Measurements from ENCODE around the gene SMIM26. TPM values are rescaled to one million over a fixed set of nuclear protein-coding genes. Genes with fewer than 3 reads are reported as not detected.

SMIM26 gene
- total and polyA plus RNA-seq, 2 of the 13 experiments (the other 11 are each of a cell fraction or from before 2014, with no cell fraction given), result 214 to 249 TPM

DNA sequence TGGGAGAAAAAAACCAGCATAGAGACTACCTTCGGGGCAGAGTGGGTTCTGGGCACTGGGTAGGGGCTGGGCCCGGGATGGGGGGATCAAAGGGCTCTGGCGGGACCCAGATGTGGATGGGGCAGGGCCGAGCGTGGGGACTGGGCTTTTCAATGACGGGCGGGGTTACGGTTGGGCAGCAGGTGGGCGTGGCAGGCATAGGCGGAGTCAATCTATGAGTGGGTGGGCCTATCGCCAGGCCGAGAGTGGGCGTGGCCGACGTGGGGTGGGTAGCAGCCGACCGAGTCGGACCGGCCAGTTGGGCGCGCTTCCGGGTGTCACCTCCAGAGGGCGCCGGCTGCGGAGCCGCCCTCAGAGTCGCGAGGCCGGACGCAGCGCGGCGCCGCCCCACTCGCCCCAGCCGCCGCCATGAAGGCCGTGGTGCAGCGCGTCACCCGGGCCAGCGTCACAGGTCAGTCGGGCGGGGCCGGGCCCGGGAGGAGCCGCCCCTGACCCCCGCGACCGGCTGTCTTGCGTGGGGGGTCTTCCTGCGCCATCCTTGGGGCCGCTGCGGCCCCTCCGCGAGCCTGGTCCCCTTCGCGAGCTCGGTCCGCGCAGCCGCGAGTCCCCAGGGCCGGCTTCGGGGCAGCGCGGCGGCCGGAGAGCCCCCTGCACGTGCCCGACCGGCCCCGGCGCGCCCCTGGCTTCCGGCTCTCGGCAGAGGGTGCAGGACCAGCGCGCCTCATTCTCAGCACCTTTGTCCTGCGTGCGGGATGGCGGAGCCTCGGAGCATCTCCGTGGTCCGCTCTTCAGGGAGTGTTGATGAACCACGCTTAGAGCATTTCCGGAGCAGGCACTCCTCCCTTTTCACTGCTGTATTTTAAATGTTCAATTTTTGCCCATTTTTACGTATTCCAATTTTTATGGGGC is 20.7 kb downstream of the SMIM26 start, which contains the start of gene DTD1 (continued):
- TF ChIP-seq ZBTB44 (CRISPR knock-in tag; IDR thresholded peaks at IDR 0.05) (no peak), ZFP62 (CRISPR knock-in tag; IDR thresholded peaks at IDR 0.05) (peak; percentile 78; the same call in 1 of the 2 replicates), NCOR1 (IDR thresholded peaks at IDR 0.05; ENCODE audit: borderline replicate concordance, low read length) (no peak), GPN1 (CRISPR knock-in tag; IDR thresholded peaks at IDR 0.05; ENCODE audit: borderline replicate concordance) (no peak), ARNT (IDR thresholded peaks at IDR 0.05) (no peak), SCMH1 (CRISPR knock-in tag; IDR thresholded peaks at IDR 0.05; ENCODE audit: borderline replicate concordance) (no peak), TRIM22 (IDR thresholded peaks at IDR 0.05) (no peak), RARA (CRISPR knock-in tag; IDR thresholded peaks at IDR 0.05) (0 out of 2 replicates have a peak, but pooled peaks have one; percentile 23), SMARCE1 (IDR thresholded peaks at IDR 0.05; ENCODE audit: borderline replicate concordance) (no peak), ZNF225 (CRISPR knock-in tag; IDR thresholded peaks at IDR 0.05) (peak; percentile 22; the same call in 1 of the 2 replicates), ZKSCAN1 (IDR thresholded peaks at IDR 0.05; ENCODE audit: low read length) (no peak), TARDBP (CRISPR knock-in tag; IDR thresholded peaks at IDR 0.05) (peak; percentile 90), ZNF329 (CRISPR knock-in tag; IDR thresholded peaks at IDR 0.05; ENCODE audit: low read depth) (peak; percentile 91), HMG20A (CRISPR knock-in tag; IDR thresholded peaks at IDR 0.05; ENCODE audit: borderline replicate concordance) (no peak), CENPT (CRISPR knock-in tag; IDR thresholded peaks at IDR 0.05; ENCODE audit: low read depth) (no peak; the same call in 1 of the 2 replicates), ZKSCAN5 (CRISPR knock-in tag; IDR thresholded peaks at IDR 0.05) (no peak), ZNF782 (CRISPR knock-in tag; IDR thresholded peaks at IDR 0.05; ENCODE audit: borderline replicate concordance) (peak; percentile 73; the same call in 1 of the 2 replicates)
- TF ChIP-seq, protein P1, sequence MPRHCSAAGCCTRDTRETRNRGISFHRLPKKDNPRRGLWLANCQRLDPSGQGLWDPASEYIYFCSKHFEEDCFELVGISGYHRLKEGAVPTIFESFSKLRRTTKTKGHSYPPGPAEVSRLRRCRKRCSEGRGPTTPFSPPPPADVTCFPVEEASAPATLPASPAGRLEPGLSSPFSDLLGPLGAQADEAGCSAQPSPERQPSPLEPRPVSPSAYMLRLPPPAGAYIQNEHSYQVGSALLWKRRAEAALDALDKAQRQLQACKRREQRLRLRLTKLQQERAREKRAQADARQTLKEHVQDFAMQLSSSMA (CRISPR knock-in tag; IDR thresholded peaks at IDR 0.05), result no peak; the same call in 1 of the 2 replicates
- TF ChIP-seq, protein P2, sequence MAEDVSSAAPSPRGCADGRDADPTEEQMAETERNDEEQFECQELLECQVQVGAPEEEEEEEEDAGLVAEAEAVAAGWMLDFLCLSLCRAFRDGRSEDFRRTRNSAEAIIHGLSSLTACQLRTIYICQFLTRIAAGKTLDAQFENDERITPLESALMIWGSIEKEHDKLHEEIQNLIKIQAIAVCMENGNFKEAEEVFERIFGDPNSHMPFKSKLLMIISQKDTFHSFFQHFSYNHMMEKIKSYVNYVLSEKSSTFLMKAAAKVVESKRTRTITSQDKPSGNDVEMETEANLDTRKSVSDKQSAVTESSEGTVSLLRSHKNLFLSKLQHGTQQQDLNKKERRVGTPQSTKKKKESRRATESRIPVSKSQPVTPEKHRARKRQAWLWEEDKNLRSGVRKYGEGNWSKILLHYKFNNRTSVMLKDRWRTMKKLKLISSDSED (CRISPR knock-in tag; IDR thresholded peaks at IDR 0.05), result no peak
- TF ChIP-seq, protein P3, sequence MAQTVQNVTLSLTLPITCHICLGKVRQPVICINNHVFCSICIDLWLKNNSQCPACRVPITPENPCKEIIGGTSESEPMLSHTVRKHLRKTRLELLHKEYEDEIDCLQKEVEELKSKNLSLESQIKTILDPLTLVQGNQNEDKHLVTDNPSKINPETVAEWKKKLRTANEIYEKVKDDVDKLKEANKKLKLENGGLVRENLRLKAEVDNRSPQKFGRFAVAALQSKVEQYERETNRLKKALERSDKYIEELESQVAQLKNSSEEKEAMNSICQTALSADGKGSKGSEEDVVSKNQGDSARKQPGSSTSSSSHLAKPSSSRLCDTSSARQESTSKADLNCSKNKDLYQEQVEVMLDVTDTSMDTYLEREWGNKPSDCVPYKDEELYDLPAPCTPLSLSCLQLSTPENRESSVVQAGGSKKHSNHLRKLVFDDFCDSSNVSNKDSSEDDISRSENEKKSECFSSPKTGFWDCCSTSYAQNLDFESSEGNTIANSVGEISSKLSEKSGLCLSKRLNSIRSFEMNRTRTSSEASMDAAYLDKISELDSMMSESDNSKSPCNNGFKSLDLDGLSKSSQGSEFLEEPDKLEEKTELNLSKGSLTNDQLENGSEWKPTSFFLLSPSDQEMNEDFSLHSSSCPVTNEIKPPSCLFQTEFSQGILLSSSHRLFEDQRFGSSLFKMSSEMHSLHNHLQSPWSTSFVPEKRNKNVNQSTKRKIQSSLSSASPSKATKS (CRISPR knock-in tag; IDR thresholded peaks at IDR 0.05), result no peak
- TF ChIP-seq, protein P4, sequence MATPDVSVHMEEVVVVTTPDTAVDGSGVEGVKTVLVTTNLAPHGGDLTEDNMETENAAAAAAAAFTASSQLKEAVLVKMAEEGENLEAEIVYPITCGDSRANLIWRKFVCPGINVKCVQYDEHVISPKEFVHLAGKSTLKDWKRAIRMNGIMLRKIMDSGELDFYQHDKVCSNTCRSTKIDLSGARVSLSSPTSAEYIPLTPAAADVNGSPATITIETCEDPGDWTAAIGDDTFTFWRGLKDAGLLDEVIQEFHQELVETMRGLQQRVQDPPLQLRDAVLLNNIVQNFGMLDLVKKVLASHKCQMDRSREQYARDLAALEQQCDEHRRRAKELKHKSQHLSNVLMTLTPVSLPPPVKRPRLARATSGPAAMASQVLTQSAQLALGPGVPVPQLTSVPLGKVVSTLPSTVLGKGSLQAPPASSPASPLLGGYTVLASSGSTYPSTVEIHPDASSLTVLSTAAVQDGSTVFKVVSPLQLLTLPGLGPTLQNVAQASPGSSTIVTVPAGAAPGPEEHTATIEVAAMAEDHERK (CRISPR knock-in tag; IDR thresholded peaks at IDR 0.05; ENCODE audit: low read depth), result no peak; the same call in 1 of the 2 replicates

Data from HepG2 (cell line).